Sigmoid colon (tissue), 4 donors: Measurements from ENCODE around the gene NBEAL1.

Experiments used
- CTCF ChIP-seq, 4 experiments: fragments of 450-650 bp in 3 of 4; fragments of 200-600 bp in 1 of 4; IDR thresholded peaks; one replicate each; pipeline ENCODE4 v1.5.1; 2016 to 2019; ENCODE audit warnings: antibody characterized with exemption in 4 of 4, mild to moderate bottlenecking in 3 of 4, moderate library complexity in 2 of 4
- EP300 ChIP-seq, 4 donors: sonication (generic); formaldehyde crosslinking; IDR thresholded peaks; one replicate each; pipeline ENCODE4 v1.6.1; 2017; ENCODE audit warnings: antibody characterized with exemption in 4 of 4

- TF ChIP-seq CTCF (IDR thresholded peaks at IDR 0.05), result no peak
- no peak for TF ChIP-seq EP300 (IDR thresholded peaks at IDR 0.05)
Observed at GRCh38 chr2:203038586-203038985, 23.9 kb downstream of the NBEAL1 start.
